GM18520 (cell line): Measurements from ENCODE around the gene EFCAB11.
A peak's percentile ranks its signal among the peaks of the same experiment; 100 is the strongest.

ENCODE experiments used
- ATAC-seq: cut with Tn5 transposase; IDR thresholded peaks from one replicate; pipeline ENCODE4 v1.9.1; 2021; ENCODE audit not compliant: unreplicated experiment

The EFCAB11 gene

GRCh38 chr14:89826596-89826995, 127.9 kb downstream of the EFCAB11 start:
- no peak for ATAC-seq

GRCh38 chr14:89823743-89824142, 130.8 kb downstream of the EFCAB11 start:
- ATAC-seq, result no peak

- ATAC-seq, result no peak
Observed at GRCh38 chr14:89814126-89814525, 140.4 kb downstream of the EFCAB11 start.

- ATAC-seq, result no peak
Observed at GRCh38 chr14:89813617-89814031, 140.9 kb downstream of the EFCAB11 start.

GRCh38 chr14:89811954-89812575, 142.5 kb downstream of the EFCAB11 start:
- ATAC-seq, result no peak

- no peak for ATAC-seq
Observed at GRCh38 chr14:89810101-89810500, 144.4 kb downstream of the EFCAB11 start.

- no peak for ATAC-seq
Observed at GRCh38 chr14:89807892-89808291, 146.6 kb downstream of the EFCAB11 start.

GRCh38 chr14:89807151-89807550, 147.4 kb downstream of the EFCAB11 start:
- no peak for ATAC-seq

- ATAC-seq, result no peak
Observed at GRCh38 chr14:89806451-89806850, 148.1 kb downstream of the EFCAB11 start.

GRCh38 chr14:89805501-89805900, 149.0 kb downstream of the EFCAB11 start:
- no peak for ATAC-seq

- no peak for ATAC-seq
Observed at GRCh38 chr14:89803542-89803941, 151.0 kb downstream of the EFCAB11 start.

- no peak for ATAC-seq
Observed at GRCh38 chr14:89801136-89801535, 153.4 kb downstream of the EFCAB11 start.

- ATAC-seq, result no peak
Observed at GRCh38 chr14:89798212-89798773, 156.2 kb downstream of the EFCAB11 start.

GRCh38 chr14:89797148-89797547, 157.4 kb downstream of the EFCAB11 start:
- peak; percentile 89 for ATAC-seq

GRCh38 chr14:89794096-89794495, 160.4 kb downstream of the EFCAB11 start:
- no peak for ATAC-seq

GRCh38 chr14:89793367-89793716, 161.2 kb downstream of the EFCAB11 start:
- ATAC-seq, result no peak

- ATAC-seq, result no peak
Observed at GRCh38 chr14:89792489-89793366, 161.8 kb downstream of the EFCAB11 start.

- no peak for ATAC-seq
Observed at GRCh38 chr14:89787525-89787924, 167.0 kb downstream of the EFCAB11 start.

- no peak for ATAC-seq
Observed at GRCh38 chr14:89781046-89781445, 173.5 kb downstream of the EFCAB11 start.

GRCh38 chr14:89779707-89780106, 174.8 kb downstream of the EFCAB11 start:
- ATAC-seq, result no peak

- no peak for ATAC-seq
Observed at GRCh38 chr14:89775946-89776345, 178.6 kb downstream of the EFCAB11 start.

- ATAC-seq, result no peak
Observed at GRCh38 chr14:89775151-89775550, 179.4 kb downstream of the EFCAB11 start.
